Non-pigmented ciliary epithelial cell (primary cell): Measurements from ENCODE around the gene NUDCD2.
A peak's percentile ranks its signal among the peaks of the same experiment; 100 is the strongest.
"Not testable (repeated sequence)": the region's sequence is repeated elsewhere in the genome, so short reads cannot be mapped to it uniquely, and the experiment has no call there.

Experiments
- DNase-seq: peaks from one replicate; pipeline ENCODE4 v3.0.0-alpha.2; 2010; ENCODE audit warnings: low read depth

NUDCD2 gene

DNA sequence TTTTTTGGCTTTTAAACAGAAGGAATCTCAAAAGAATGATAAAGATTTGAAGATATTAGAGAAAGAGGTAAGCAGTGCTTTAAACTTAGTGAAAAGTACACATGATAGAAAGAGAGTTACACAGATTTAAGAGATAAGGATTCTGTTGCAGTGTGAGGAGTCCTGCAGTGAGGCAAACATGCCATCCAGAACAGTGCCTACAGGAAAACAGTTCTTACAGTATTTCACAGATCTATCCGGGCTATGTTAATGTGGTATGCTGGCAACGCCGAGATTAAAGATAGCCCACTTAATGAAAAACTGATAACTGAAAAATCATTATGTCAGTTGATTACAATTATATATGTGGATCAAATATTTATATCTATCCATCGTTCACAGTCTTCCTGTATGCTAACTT, 7.8 kb upstream of the NUDCD2 start:
- no peak for DNase-seq

DNA sequence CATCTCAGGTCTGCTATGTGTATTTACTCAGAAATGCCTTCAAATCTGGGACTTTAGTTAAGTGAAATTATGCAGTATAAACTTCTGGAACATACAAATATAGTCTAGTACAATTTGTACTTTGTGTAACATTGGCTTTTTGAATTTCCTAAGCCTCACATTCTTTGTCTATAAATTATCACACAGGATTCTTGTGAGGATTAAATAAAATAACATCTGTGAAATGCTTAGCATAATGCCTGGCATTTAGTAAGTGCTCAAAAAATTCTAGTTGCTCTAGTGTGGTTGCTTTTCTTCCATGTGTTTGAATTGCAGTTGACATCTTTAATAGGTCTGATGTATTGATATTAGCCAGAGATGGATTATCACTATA, 3.1 kb upstream of the NUDCD2 start:
- no peak for DNase-seq

DNA sequence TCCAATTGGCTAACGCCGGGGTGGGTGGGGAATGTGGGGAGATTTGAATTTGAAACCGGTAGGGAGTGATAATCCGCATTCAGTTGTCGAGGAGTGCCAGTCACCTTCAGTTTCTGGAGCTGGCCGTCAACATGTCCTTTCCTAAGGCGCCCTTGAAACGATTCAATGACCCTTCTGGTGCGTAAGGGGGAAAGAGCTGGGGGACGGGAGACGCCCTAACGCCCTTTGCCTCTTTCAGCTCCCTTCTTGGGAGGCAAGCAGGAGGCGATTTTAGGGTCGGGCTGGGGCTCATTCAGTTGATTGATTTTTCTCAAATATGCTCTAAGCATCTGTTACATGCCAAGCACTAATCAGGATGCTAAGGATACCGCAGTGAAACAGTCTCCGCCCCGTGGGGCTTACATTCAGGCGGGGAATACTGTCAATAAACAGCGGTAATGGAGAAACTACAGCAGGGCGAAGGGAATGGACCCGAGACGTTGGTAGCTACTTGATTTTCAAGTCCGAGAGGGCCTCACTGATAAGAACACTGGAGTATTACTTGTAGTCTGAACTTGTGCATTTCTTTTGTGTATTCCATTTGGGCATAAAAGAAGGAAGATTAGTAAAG, 765 bp upstream of the NUDCD2 start, which contains the start of gene HMMR:
TSS of gene HMMR (plus strand) at position 71 of the 610 bp plus-strand sequence. CDS start at position 132, 61 bp downstream.
- no peak for DNase-seq

DNA sequence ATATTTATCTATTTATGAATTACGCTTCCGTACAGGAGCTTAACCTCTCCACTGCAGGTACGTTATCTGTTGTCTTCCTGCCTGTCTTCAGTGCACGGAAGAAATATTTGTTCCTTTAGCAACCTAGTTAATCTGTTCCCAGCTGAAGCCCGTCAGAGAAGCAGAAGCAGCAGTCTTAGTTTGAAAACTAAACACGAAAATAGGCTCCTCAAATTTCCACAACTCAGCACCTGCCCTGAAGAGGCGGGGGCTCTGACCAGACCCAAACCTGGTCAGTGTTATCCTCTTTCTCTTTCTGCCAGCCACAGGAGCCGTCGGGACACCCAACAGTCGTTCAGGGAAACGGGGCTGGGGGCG, 462 bp downstream of the NUDCD2 start:
- DNase-seq = no peak

DNA sequence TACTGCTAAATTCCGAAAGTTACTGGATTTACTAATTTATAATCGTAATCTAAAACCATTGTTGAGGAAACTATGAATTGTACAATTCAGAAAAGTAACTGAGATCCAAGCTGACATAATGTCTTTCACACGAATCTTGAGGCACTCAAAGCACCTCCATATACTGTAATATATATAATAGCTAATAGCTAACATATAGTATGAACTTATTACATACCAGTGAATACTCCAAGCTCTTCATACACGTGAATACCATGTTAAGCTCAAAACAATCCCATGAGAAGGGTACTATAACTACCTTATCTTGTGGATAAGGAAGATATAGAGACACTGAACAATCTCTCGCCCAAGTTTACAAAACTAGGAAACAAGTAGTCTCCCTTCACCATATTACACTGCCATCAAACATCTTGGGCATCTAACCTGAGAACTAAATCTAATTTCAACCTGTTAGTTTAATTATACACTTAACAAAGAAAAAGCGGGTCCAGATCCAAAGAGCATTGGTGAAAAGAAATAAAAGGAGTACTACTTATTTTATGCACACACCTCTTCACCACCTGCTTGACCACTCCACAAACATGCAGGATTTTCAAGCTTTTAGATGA, 1.0 kb downstream of the NUDCD2 start:
- DNase-seq = no peak

DNA sequence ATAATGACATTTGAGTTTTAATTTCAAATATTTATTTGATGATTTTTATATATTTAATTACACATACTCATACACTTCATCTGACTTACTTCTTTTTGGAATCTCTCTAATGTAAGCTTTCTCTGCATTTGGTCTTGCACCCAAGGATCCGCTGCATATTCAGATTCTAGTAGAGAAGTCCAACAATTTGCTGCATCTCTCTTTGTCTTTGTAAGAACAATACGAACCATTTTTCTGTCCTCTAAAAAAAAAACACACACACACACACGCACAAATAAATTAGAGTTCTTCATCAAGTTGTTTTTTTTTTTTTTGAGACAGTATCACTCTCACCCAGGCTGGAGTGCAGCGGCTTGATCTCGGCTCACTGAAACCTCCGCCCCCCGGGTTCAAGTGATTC, 3.1 kb downstream of the NUDCD2 start:
- DNase-seq = no peak

DNA sequence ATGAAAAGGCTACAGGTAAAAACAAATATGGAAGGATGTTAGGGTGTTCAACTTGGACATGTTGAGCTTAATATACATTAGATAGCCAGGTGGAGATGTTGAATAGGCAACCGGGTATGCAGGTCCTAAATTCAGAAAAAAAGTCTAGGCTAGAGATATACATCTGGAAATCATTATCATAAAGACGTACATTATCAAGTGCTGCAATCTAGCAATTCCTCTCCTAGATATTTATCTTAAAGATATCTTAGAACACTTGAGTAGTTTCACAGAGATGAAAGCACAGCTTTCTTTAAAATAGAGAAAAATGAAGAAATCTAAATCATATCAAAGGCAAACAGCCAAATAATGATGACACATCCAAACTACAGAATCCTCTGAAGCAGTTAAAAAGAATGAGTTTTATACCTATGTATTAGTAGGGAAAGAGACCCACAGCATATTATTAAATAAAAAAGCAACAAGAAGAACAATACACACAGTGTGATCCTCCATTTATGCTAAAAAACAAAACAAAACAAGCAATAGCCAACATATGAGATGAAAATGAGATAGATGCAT, 3.8 kb downstream of the NUDCD2 start:
- no peak for DNase-seq

DNA sequence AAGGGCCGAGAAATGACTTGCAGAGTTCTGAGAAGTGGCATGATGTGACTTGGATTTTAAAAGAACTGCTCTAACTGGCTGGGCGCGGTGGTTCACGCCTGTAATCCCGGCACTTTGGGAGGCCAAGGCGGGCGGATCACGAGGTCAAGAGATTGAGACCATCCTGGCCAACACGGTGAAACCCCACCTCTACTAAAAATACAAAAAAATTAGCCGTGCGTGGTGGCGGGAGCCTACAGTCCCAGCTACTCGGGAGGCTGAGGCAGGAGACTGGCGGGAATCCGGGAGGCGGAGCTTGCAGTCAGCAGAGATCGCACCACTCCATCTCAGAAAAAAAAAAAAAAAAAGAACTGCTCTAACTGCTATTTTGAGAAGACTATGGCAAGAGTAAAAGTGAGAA, 4.5 kb downstream of the NUDCD2 start:
- not testable (repeated sequence) for DNase-seq

DNA sequence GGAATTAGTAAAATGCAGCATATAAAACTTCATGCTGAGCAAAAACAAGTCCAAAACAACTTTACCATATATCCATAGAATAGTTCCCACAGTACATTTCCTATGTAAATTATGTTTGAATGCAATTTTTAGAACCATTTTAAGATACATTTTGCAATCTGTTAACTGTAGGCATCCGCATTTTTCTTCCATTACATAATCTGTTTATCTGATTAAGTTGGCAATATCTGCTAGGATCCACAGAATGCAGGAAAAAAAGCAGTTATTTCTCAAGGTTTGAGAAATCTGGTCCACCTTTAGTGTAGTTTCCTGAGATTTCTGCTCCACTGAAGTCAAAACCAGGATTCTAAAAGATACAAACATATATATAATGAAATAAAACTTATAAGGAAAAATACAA, 6.2 kb downstream of the NUDCD2 start:
- no peak for DNase-seq

DNA sequence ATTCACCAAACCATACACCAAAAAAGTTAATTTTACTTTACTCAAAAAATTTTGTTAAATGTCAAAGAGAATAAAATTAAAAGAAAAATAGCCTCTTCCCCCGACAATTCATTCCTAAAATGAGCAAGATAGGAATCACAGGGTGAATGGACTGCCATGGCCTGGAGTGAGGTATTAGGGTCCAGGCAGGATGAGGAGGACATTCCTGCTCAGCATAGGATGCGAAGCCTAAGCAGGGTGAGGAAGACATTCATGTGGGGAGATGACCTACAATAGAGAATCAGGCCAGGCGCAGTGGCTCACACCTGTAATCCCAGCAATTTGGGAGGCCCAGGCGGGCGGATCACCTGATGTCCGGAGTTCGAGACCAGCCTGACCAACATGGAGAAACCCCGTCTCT, 8.4 kb downstream of the NUDCD2 start:
- DNase-seq = no peak

DNA sequence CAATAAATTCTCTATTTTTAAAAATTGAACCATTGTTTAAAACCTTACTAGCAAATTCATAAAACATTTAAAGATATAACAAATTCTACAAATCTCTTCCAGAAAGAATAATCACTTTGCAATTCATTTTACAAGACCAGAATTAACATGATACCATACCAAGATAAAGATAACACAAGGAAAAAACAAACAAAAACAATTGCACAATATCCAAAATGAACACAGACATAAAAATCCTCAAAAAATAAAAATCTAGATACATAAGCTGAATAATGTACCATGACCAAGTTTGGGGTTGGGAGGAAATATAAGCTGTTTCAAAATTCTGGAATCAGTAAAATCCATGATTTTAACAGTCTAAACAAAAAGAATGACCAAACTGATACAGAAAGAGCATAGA, 11.4 kb downstream of the NUDCD2 start:
- DNase-seq = no peak

DNA sequence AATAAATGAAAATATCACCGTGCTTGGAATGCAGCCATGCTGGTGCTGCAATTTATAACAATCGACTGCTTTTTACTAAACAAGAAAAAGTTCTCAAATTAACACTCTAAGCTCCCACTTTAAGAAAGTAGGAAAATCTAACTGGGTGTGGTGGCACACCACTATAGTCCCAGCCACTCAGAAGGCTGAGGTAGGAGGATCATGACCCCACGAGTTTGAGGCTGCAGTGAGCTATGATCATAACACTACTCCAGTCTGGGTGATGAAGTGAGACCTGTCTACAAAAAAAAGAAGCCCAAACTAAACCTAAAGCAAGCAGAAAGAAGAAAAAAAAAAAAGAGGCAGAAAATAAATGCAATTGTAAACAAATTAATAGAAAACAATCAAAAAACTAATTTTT, 12.0 kb downstream of the NUDCD2 start:
- no peak for DNase-seq

DNA sequence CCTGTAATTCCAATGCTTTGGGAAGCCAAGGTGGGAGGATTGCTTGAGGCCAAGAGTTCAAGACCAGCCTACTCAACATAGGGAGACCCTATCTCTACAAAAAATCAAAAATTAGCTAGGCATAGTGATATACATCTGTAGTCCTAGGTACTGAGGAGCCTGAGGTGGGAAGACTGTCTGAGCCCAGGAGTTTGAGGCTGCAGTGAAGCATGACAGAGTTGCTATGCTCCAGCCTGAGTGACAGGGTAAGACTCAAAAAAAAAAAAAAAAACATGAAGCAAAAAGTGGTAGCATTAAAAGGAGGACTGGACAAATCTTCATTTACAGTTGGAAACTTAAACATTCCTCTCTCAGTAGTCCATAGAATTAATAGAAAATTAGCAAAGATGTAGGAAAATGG, 12.7 kb downstream of the NUDCD2 start:
- no peak for DNase-seq

DNA sequence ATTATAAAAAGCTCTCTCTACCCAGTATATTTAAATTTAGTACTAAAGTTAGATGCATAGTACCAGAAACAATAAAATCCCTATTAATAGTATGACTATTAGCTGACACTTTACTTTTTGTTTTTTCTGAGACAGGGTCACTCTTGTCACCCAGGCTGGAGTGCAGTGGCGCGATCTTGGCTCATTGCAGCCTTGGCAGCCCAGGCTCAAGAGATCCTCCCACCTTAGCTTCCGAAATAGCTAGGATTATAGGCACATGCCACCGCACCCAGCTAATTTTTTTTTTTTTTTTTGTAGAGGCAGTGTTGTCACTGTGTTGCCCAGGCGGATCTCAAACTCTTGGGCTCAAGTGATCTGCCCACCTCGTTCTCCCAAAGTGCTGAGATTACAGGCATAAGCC, 14.6 kb downstream of the NUDCD2 start:
- DNase-seq = no peak

DNA sequence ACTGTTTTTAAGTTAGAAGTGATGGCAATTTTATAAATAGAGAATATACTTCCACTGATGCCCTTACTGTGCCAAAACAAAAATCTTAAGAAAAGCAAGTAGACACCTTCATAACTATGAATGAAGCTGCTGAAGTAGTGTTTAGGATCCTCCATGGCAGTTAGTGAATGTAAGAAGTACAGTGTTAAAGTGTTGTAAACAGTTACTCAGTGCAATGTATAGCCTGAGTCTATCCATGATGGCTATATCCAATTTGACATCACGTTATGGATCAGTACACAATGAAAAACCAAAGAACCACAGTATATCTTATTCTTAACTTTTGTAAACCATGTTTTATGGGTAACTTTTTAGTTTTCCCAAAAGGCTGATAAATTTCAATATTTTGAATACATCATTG, 15.4 kb downstream of the NUDCD2 start:
- no peak for DNase-seq

DNA sequence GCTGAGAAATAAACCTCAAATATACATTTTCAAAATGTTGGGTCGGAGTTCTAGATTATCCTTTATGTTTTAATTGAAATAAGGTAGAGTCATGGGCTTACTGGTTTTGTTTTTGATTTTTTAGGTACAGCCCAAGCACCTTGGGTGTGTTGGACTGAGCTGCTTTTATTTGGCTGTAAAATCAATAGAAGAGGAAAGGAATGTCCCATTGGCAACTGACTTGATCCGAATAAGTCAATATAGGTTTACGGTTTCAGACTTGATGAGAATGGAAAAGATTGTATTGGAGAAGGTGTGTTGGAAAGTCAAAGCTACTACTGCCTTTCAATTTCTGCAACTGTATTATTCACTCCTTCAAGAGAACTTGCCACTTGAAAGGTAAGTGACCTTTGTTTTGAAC, 18.9 kb downstream of the NUDCD2 start:
- no peak for DNase-seq

DNA sequence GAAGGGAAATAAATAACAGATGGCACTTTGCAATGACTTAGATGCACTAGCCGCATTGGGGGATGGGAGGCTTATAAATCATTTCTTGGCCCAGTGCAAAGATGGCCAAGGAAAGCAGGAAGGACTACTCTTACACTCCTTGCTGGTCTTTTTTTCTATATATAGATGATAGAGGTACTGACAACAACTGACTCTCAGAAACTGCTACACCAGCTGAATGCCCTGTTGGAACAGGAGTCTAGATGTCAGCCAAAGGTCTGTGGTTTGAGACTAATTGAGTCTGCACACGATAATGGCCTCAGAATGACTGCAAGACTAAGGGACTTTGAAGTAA, 20.8 kb downstream of the NUDCD2 start:
- DNase-seq = no peak

DNA sequence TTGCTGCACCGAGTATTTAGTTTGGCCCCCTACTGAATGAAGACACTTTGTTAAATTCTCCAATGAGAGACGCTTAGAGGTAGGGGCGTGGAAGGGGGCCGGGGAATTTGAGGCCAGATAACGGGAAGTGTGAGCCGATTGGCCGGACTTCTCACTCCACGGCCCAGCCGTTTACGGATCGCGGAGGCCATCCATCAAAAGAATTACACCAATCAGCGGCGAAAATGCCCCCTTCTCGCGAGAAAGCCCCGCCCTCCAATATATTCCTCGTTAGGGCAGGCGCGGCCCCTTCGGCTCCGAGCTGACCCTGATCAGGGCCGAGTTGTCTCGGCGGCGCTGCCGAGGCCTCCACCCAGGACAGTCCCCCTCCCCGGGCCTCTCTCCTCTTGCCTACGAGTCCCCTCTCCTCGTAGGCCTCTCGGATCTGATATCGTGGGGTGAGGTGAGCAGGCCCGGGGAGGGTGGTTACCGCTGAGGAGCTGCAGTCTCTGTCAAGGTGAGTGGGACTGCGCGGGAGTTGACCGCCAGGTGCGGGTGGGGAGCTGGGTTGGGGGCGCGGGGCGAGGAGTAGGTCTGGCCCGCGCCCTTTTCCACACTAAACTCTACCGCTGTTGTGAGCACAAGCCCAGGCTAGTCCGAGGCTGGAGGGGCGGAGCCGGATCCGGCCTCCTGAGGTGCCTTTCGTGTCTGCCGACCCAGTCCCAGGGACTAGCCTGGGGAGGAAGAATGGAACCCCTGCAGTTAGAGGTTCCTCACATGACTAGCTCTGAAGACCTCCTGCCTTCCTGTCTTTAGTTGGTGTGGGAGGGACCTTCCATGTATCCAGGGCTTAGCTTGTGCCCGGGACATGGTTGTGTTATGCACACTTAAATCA, 22.4 kb downstream of the NUDCD2 start, which contains the start of gene CCNG1:
TSS of gene CCNG1 (plus strand) at position 287 of the 874 bp plus-strand sequence. CDS start 1,662 bp downstream, outside the sequence.
- DNase-seq = peak; percentile 83

DNA sequence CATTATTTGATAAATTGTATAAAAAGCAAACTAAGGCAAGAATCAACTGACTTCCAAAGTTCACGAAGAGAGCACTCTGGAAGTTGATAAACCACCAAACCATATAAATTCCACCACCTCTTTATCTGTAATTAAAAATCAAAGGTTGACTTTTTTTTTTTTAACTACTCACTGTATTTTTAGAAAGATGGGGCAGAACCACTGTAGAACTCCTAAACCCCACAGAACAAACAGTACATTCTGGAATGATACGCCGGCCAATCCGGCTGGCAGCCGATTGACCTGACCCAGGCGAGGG, 22.9 kb downstream of the NUDCD2 start:
- DNase-seq = no peak

DNA sequence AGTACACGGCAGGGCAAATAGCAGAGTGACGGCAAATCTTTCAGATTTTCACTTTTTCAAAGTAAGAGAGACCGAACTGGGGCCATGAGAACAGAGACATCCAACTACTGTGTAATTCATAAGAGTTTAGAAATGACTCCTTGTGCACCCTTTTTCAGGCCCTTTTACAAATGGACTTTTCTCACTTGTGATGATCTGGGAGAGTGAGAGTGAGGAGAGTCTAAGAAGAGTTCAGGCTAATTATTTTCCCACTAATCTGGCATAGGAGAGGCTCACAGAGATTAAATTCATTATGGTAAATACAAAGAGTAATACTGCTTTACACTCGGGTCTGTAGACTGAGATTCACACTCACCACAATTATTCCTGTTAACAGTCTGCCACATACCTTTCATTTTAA, 23.4 kb downstream of the NUDCD2 start:
- no peak for DNase-seq

DNA sequence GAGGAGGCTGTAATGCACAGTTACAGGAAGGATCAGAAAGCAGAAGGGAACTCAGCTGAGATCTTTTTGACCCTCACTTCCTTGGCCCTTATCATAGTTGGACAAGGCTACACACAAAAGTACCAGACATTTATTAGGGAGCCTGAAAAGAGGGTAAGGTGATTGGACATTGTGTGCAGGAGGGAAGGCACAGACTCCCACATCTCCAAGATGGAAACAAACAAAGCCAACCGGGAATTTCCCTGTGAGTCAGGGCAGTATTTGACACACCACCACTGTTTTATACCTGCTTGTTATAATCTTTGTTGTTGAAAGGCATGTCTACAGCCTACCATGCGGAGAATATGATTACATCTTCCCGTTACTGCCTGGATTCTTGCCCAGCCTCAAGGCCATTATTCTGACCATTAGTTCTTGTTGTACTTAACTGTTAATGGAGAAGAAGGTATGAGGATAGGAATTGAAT, 25.5 kb downstream of the NUDCD2 start:
- peak; percentile 42 for DNase-seq

DNA sequence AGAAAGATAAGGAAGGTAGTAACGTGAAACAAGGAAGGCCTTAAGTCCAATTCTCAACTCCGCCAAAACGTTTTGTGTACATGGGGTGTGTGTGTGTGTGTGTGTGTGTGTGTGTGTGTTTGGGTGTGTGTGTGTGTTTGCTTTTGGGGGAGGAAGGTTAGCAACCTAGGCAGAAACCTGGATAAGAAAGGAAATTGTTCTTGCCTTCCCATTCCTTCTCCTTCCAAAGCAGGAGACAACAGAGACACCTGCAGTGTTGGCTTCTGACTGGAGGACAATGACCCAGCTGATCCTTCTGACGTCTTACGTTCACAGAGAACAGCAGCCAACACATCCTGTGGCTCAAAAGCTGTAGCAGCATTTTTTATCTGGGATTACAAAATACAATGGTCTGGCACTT, 26.6 kb downstream of the NUDCD2 start:
- no peak for DNase-seq

DNA sequence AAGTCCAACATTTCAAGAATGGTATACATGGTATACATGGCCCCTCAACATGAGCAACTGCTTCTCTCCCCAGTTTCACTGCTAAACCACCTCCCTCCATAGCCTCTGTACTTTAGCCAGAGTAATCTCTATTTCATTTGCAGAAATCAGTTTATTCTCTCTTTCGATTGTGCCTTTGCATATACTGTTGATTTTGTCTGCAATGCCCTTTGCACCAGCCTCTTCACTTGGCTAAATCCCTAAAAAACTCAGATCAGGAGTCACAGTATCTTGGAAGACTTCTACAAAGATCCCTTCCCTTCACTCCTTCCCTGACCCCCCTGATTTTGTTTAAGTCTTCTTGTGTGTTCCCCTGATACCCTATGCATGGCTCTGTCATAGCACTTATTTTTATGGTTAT, 27.4 kb downstream of the NUDCD2 start:
- DNase-seq = no peak
